T-helper 2 cell (primary cell): Measurements from ENCODE around the gene CLUH.
A peak's percentile ranks its signal among the peaks of the same experiment; 100 is the strongest.
"Not testable (repeated sequence)": the region's sequence is repeated elsewhere in the genome, so short reads cannot be mapped to it uniquely, and the experiment has no call there.

Experiments used
- DNase-seq, 5 experiments: peaks; one replicate each; pipeline versions ENCODE4 v3.0.0 to v3.0.0-alpha.2; 2012 to 2022

CLUH gene

DNA sequence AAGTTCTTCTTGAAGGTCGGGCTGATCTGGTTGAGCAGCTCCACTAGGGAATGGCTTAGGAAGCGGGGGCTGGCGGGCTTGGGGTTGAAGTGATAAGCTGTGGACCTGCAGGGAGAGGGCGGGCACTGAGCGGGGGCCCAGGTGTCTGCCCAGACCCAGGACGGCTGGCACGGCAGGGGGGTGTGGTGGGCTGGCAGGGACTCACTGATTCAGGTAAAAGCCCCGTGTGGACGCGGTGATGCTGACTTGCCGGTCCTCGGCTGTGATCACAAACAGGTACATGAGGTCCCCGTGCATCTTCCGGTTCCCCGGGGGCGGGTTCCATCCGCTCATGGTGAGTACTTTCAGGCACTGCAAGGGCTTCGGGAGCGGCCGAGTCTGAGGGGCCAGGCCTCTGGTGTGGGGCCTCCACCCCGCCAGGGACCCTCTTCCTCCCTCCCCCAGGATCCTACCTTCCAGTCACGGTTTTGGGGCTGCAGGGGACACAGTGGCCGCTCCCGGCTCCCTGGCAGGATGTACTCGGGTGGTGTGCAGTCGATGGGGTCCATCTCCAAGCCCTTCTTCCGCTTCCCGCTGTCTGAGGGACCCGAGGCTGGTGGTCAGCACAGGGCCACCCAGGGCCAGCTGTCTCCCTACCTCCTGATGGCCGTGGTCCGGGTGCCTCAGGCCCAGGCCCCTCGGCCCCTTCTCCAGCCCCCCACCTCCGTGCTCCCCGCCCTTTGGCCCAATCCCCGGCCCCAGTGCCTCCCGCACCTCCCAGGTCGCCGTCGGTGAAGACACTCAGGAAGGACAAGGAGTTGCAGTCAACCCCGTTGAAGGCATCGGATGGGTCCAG, 10.2 kb downstream of the CLUH start:
- no peak for DNase-seq

DNA sequence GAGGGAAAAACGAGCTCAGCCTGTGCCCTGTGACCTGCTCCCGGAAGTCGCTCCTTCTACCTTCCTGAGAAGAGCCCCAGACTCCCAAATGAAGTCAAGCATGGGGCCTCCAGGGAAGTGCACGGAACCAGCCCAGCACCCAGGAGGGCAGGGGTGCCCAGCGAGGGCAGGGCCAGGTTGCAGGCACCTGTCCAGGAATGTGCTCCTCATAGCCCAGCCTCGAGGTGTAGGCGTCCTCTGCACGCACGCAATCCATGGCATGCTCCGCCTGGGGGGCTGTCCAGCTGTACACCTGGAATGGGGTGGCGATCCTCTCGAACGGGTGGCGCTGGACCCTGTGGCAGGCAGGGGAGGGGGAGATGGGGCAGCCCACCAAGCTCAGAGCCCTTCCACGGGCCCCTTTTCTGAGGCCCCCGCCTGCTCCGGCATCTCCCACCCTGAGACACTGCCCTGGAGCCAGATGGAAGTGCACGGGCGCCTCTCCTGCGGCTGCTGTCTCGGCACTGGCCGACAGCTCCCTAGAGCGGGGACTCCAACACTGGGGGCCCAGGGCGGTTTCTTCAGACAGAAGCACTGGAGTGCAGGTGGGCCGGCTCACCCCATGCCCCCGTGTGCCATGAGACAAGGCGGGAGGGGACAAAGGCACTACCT, 10.9 kb downstream of the CLUH start:
- no peak for DNase-seq

DNA sequence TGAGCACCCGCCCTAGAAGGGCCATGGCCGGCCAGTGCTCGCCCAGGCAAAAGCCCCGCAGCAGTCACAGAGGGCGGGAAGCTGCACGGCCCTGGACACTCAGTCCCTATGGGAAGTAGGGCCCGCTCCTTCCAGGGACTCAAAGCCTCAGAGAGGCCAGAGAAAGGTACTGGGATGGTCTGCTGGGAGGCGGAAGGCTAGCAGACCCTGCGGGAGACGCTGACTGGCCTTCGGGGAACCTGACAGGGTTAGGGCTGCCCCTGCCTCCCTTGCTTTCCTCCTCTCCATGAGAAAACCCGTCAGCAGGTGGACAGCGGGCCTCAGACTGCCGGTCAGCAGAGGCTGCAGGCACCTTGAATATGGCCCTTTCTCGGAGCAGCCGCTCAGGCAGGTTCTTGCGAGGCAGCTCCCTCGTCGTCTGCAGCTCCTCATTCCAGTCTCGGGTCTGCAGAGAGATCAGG, 11.5 kb downstream of the CLUH start:
- DNase-seq: no peak

GRCh38 chr17:2699216-2699805, 12.3 kb downstream of the CLUH start:
- not testable (repeated sequence) for DNase-seq

DNA sequence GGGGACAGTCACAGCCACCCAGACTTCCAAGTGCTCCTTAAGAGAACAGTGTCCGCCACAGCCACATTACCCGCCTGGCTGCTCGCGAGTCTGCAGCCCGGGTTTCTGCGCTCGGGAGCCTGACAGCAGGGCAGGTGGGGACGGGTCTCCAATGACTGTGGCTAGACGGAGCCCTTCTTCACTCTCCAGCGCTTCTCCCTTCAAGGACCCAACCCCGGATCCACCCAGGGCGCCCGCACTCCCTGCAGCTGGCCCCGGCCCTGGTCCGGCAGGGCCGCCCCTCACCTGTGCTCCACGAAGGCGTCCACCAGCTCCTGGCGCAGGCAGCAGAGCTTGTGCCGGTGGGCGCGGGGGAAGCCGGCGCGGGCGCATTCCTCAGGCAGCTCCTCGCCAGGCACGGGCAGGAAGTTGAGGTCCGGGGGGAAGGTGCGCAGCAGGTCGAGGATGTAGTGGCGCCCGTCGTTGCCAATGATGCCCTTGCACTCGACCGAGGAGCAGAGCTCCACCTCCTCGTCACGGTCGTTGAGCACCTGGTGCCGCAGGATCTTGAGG, 13.9 kb downstream of the CLUH start:
- no peak for DNase-seq

- no peak for DNase-seq
Observed at GRCh38 chr17:2695961-2696760, 15.4 kb downstream of the CLUH start.

DNA sequence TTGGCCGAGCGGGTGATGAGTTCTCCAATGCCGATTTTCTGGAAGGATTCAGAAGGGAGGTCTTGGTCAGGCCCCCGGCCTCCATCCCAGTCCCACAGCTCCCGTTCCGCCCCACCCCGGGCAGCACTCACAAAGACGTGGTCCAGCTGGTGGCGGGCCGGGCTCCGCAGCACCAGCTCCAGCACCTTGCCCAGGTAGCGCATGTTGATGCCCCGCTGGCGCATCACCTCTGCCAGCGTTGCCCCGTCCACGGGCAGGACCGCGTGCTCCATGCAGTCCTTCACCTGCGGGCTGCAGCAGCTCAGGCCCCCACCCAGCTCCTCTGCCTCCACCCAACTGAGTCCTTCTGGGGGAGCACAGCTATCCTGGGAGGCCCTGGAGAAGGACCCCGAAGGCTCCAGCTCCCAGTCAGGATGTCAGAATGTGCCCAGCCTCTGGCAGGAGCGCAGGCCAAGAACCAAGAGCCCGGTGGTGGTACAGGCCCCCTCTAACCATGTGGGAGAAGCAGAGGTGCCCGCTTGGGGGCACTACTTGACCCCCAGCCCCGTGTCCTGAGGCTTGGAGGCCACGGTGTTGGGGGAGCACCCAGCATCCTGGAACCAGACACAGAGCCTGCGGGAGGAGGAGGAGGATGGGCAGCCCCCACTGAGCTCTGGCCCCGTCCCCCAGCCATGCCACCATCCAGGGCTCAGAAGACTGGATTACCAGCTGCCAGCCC, 16.2 kb downstream of the CLUH start:
- DNase-seq: no peak

DNA sequence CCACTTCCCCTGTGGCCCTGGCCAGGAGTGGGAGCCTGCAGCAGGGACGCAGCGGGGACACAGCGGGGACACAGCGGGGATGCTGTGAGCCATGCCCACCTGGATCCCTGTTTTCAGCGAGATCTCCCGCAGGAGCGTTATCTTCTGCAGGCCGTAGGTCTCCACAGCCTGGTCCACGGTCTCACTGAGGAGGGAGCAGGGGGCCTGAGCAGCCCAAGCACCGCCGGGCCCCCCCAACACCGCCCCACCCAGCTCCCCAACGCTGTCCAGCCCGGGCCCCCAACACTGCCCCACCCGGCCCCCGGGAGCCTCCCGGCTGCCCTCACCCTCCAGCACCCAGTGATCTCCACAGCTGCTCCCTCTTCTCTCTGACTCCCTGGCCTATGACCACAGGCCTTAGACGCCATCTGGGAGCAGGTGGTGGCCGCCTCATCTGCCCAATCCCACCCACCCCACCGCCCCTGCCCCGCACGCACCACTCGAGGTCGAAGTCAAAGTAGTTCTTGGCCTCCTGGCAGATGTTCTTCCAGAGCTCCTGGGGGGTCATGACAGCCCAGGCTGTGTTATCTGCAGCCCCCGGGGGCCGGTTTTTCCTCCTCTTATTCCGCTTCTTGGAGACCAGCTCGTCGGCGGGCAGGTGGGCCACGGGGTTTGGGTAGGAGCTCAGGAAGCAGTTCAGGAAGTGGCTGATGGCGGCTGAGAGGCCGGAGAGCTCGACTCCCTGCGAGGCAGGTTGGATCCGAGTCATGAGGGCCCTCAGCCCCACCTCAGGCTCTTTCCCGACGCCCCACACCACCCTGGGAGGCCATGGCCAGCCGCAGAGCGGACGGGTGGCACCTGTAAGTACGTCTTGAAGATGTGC, 17.0 kb downstream of the CLUH start:
- DNase-seq: no peak

- no peak for DNase-seq
Observed at GRCh38 chr17:2693561-2694380, 17.8 kb downstream of the CLUH start.

GRCh38 chr17:2692781-2693135, 18.8 kb downstream of the CLUH start:
- no peak for DNase-seq

DNA sequence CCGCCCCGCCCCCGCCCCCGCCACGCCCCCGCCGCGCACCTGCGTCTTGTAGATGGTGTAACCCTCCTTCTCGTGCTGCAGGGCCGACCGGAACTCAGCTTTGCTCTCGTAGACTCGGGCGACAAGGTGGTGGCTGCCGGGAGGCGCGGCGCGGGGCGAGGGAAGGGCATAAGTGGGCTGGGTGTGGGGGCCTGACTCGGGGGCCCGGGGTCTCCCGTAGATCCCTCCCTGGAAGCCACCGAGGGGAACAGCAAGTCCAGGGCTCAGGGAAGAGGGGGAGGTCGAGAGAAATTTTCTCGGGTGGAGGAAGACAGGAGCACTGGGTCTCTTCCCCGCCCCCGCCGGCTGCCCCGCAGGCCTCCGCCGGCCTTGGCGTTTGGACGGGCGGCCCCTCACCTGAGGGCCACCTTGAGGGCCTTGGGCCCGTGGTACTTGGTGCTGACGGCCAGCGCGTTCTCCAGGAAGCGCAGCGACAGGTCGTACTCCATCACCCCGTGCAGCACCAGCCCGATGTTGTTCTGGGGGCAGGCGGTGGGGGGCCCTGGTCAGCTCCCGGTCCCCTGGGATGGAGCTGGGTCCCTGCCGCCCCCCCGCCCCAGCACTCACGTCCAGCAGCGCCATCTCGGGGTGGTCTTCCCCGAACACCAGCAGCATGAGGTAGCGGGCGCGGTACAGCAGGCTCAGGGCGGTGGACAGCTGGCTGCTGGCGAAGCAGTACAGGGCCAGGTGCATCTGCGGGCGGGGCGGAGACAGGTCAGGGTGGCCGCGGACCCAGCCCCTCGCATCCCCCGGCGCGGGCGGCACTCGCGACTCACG, 19.4 kb downstream of the CLUH start:
- no peak for DNase-seq

DNA sequence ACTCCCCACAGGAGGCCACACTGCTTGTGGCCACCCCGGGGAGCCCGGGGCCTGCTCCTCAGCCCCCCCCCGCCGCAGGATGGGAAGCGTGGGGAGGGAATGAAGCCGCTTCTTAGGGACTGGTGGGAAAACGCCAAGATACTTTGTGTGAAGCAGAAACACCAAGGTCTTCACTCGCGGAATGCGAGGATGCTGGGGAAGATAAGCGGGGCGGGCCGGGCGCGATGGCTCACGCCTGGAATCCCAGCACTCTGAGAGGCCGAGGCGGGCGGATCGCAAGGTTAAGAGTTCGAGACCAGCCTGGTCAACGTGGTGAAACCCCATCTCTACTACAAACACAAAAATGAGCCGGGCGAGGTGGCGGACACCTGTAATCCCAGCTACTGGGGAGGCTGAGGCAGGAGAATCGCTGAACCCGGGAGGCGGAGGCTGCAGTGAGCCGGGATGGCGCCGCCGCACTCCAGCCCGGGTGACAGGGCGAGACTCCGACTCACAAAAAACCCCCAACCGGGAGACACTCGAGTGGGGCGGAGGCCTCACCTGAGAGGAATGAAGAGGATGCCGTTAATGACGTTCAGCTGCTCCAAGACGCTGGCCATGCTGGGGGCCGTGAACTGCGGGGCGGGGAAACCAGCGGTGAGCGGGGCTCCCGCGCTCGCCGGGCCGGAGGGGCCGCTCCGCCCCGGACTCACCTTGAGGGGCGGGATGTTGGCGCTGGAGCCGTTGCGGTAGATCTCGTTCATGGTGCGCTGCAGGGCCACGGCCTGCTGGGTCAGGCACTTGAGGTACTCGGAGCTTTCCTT, 20.3 kb downstream of the CLUH start:
- no peak for DNase-seq

DNA sequence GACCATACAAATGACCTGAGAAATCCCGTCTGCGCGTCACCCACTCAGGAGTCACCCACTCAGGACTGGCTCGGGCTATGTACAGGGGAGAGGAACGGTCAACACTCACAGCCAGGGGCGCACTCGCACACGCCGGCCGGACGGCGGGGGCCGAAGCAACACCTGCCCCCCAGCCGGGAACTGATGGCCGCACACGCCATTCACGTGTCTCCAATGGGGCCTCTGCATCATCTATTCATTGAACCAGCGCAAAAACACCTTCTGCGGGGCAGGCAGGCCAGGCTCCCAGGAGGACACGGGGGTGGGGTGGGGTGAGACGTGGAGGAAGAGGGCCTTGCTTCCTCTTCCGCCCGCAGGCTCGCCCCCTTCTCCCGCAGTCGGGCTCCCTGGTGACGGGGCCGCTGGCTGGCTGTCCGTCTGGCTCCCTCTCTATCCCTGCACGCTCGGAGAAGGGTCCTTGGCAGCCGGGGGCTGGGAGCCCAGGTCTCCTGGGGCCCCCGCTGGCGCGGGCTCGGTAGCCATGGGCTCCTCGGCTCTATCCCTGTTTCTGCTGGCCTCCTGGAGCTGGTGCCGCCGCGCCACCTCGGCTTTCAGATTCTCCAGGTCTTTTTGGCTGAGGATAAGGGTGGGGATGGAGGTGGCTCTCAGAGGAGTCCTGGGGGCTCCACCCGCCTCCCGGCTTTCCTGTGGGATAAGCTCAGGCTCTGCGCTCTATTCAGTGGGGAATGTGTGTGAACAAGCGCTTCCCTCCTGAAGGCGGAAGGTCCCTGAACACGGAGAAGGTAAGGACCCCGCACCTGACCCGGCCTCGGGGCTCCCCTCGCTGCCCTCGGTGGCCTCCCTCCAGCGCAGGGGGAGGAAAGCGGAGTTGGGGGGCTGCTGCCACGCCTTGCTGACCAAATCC, 21.1 kb downstream of the CLUH start:
- no peak for DNase-seq

DNA sequence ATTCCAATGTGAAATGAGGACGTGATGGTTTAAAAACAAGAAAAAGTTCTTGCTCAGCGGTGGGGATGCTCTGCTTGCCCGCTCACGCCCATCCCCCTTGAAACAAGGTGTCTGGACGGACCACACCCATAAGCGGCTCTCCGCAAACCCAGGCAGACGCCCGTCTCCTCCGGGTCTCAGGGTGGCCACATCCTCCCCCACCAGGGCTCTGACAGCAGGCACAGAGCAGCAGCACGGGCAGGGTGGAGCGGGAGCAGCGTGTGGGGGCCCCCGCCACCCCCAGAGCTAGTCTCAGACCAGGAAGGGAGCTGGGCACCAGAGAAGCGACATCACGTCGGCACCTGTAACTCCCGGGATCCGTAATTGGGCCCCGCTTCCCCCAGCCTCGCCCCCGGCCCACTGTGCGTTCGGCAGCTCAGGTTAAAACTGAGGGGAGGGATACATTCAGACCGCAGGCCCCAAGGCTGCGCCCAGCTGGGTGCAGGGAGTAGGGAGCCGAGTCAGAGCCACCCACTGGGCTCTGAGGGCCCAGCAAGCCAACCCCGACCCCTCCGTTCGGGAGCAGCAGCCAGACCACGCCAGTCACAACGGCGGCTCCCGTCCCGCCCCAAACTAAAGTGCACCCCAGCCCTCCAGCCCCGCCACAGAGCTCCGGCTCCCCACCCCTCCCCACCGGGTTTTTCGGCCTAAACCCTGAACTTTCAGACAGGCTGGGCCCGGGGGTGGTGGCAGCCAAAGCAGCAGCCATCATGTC, 22.0 kb downstream of the CLUH start:
- peak in 2 of 5 experiments; percentile 43 to 60 for DNase-seq

- no peak for DNase-seq
Observed at GRCh38 chr17:2688351-2689342, 22.9 kb downstream of the CLUH start.
